Sciatic nerve (tissue), 2 donors: ENCODE data around the gene CD93. TPM values are rescaled to one million over a fixed set of nuclear protein-coding genes. Genes with fewer than 3 reads are reported as not detected.
A peak's percentile ranks its signal among the peaks of the same experiment; 100 is the strongest.

Experiments
- ATAC-seq: fragments of 200-7000 bp; cut with Tn5 transposase; one replicate; pipeline ENCODE4 v1.9.1; 2020; ENCODE audit warnings: mild to moderate bottlenecking, moderate library complexity
- DNase-seq: peaks from one replicate; pipeline ENCODE4 v3.0.0-alpha.2; 2020; ENCODE audit warnings: low spot score
- intact Hi-C: fragments of 100-400 bp; cut with DNase I; formaldehyde crosslinking; loops from one replicate; pipeline ENCODE4 v1.14.2; 2022
- total RNA-seq: library from RNA; stranded (reverse); fragmentation: NEBNext Ultra II Directional; extraction: Animal tissue kit (Norgen Biotek cat#: 25700); gene quantifications from one replicate; pipeline ENCODE4 v1.2.1, GENCODE V29; 2021
- donor health status: DM: no; HTN: no; CAD: no.
- donor health status: DM: no; HTN: no; CAD: no.

CD93 gene
- total RNA-seq, 1 donor from 2014 or later, result 81.0 TPM

- ATAC-seq, result no peak
Observed at GRCh38 chr20:23088866-23089265, 2.7 kb upstream of the CD93 start.

GRCh38 chr20:23087587-23088251 lies 1.6 kb upstream of the CD93 start:
- intact Hi-C loops, result no loop called here
- DNase-seq (no peak), ATAC-seq (no peak)

More at GRCh38 chr20:23088866-23089265, 2.7 kb upstream of the CD93 start:
- DNase-seq, result peak; percentile 51
- intact Hi-C loops, result no loop called here

GRCh38 chr20:23086931-23087411 lies 847 bp upstream of the CD93 start:
- intact Hi-C loops, result no loop called here
- DNase-seq, result no peak
- ATAC-seq, result peak; percentile 37

GRCh38 chr20:23085436-23086055 lies 578 bp downstream of the CD93 start:
- peak; percentile 52 for DNase-seq
- peak; percentile 9 for ATAC-seq
- intact Hi-C loops, result no loop called here

- ATAC-seq, result peak; percentile 10
- intact Hi-C loops, result no loop called here
- no peak for DNase-seq
Observed at GRCh38 chr20:23084845-23085365, 1.2 kb downstream of the CD93 start.

GRCh38 chr20:23084282-23084844 lies 1.8 kb downstream of the CD93 start:
- intact Hi-C loops, result no loop called here
- ATAC-seq (no peak), DNase-seq (peak; percentile 54)

GRCh38 chr20:23083553-23084220 lies 2.4 kb downstream of the CD93 start:
- no peak for DNase-seq
- ATAC-seq, result no peak
- intact Hi-C loops, result no loop called here

GRCh38 chr20:23082846-23083552 lies 3.1 kb downstream of the CD93 start:
- intact Hi-C loops, result no loop called here

GRCh38 chr20:23081263-23081819 lies 4.8 kb downstream of the CD93 start:
- intact Hi-C loops, result no loop called here
- no peak for ATAC-seq
- DNase-seq, result peak; percentile 31

More at GRCh38 chr20:23082846-23083552, 3.1 kb downstream of the CD93 start:
- no peak for ATAC-seq
- peak; percentile 60 for DNase-seq

- ATAC-seq (no peak), DNase-seq (no peak)
- intact Hi-C loops, result no loop called here
Observed at GRCh38 chr20:23080521-23080920, 5.6 kb downstream of the CD93 start.

GRCh38 chr20:23079926-23080325 lies 6.2 kb downstream of the CD93 start:
- DNase-seq (no peak), ATAC-seq (no peak)
- intact Hi-C loops, result no loop called here

- ATAC-seq, result no peak
- no peak for DNase-seq
- intact Hi-C loops, result no loop called here
Observed at GRCh38 chr20:23079016-23079351, 7.1 kb downstream of the CD93 start.

GRCh38 chr20:23078351-23079015 lies 7.6 kb downstream of the CD93 start:
- DNase-seq (no peak), ATAC-seq (no peak)
- intact Hi-C loops, result no loop called here

- intact Hi-C loops, result no loop called here
- ATAC-seq, result no peak
- DNase-seq, result no peak
Observed at GRCh38 chr20:23077277-23077676, 8.8 kb downstream of the CD93 start.

GRCh38 chr20:23074052-23074451 lies 12.1 kb downstream of the CD93 start:
- DNase-seq (no peak), ATAC-seq (no peak)
- intact Hi-C loops, result no loop called here

GRCh38 chr20:23072892-23073586 lies 13.1 kb downstream of the CD93 start:
- no peak for DNase-seq
- no peak for ATAC-seq
- intact Hi-C loops, result no loop called here

GRCh38 chr20:23071996-23072395 lies 14.1 kb downstream of the CD93 start:
- intact Hi-C loops, result no loop called here
- no peak for ATAC-seq
- no peak for DNase-seq

GRCh38 chr20:23071398-23071797 lies 14.7 kb downstream of the CD93 start:
- no peak for ATAC-seq
- DNase-seq, result no peak
- intact Hi-C loops, result no loop called here
